CD4-positive, alpha-beta T cell (primary cell): ENCODE results near the gene FOSL1. TPM values are rescaled to one million over a fixed set of nuclear protein-coding genes. Genes with fewer than 3 reads are reported as not detected.
A peak's percentile ranks its signal among the peaks of the same experiment; 100 is the strongest.

Experiments
- ATAC-seq: fragments of 200-7000 bp; cut with Tn5 transposase; one replicate; pipeline ENCODE4 v1.10.0; 2022; ENCODE audit warnings: mild to moderate bottlenecking; ENCODE audit not compliant: poor library complexity
- CTCF ChIA-PET: fragments of 350-600 bp; sonication (Branson Sonifier 250); formaldehyde crosslinking; loops from one replicate; lab custom pipeline; 2021; ENCODE audit warnings: antibody characterized with exemption, inconsistent platforms; lab: Charles Lee
- POLR2A ChIA-PET: fragments of 350-600 bp; sonication (Branson Sonifier 250); formaldehyde crosslinking; loops from one replicate; lab custom pipeline; 2021; ENCODE audit warnings: antibody characterized with exemption, inconsistent platforms; lab: Charles Lee
- DNase-seq, 14 experiments: peaks; one replicate each; pipeline ENCODE4 v3.0.0-alpha.2; 2013 to 2020; ENCODE audit warnings: mixed read lengths in 2 of 14
- H3K27ac ChIP-seq, 2 donors: one replicate each; pipeline versions ENCODE4 v1.5.1 to v1.7.0; 2013; ENCODE audit warnings: low read length in 2 of 2, low read depth in 1 of 2, mild to moderate bottlenecking in 1 of 2
- H3K27me3 ChIP-seq, 2 experiments: 1 replicate in 1 of 2; 2 replicates in 1 of 2; pipeline versions ENCODE4 v1.6.1 to v1.7.0; 2013; ENCODE audit warnings: low read length in 2 of 2, control low read depth in 1 of 2, mild to moderate bottlenecking in 1 of 2, moderate library complexity in 1 of 2; ENCODE audit not compliant: insufficient read depth in 2 of 2, control insufficient read depth in 1 of 2
- H3K36me3 ChIP-seq: one replicate; pipeline ENCODE4 v1.6.1; 2013; ENCODE audit warnings: low read length, control low read depth; ENCODE audit not compliant: insufficient read depth
- H3K4me1 ChIP-seq: one replicate; pipeline ENCODE4 v1.6.1; 2013; ENCODE audit warnings: low read length, control low read depth; ENCODE audit not compliant: insufficient read depth
- H3K4me3 ChIP-seq: one replicate; pipeline ENCODE4 v1.5.1; 2013; ENCODE audit warnings: mild to moderate bottlenecking, low read length, moderate library complexity
- H3K9me3 ChIP-seq, 2 experiments: 1 replicate in 1 of 2; 2 replicates in 1 of 2; pipeline versions ENCODE4 v1.6.1 to v1.7.0; 2013; ENCODE audit warnings: low read length in 2 of 2, mild to moderate bottlenecking in 2 of 2, control low read depth in 1 of 2, moderate library complexity in 1 of 2; ENCODE audit not compliant: control insufficient read depth in 1 of 2, insufficient read depth in 1 of 2
- H3K27ac Mint-ChIP-seq: one replicate; pipeline ENCODE4 v1.8.0; 2020; ENCODE audit warnings: mixed read lengths
- H3K27me3 Mint-ChIP-seq: one replicate; pipeline ENCODE4 v1.8.0; 2021; ENCODE audit warnings: mixed read lengths
- H3K36me3 Mint-ChIP-seq: one replicate; pipeline ENCODE4 v1.8.0; 2021; ENCODE audit warnings: low read depth, mixed read lengths
- H3K4me1 Mint-ChIP-seq: one replicate; pipeline ENCODE4 v1.8.0; 2021; ENCODE audit warnings: low read depth, mixed read lengths
- H3K4me3 Mint-ChIP-seq: one replicate; pipeline ENCODE4 v1.8.0; 2020; ENCODE audit warnings: mild to moderate bottlenecking, mixed read lengths
- H3K9me3 Mint-ChIP-seq: one replicate; pipeline ENCODE4 v1.8.0; 2020; ENCODE audit warnings: mixed read lengths
- intact Hi-C, 2 experiments: fragments of 100-400 bp; cut with DNase I in 1 of 2; cut with micrococcal nuclease in 1 of 2; formaldehyde crosslinking; loops; one replicate each; pipeline versions ENCODE4 v1.15.1 to v1.9.0; 2023 to 2025; cut with DNase I, micrococcal nuclease
- total RNA-seq, 174 experiments: library from RNA in 2 of 174; stranded (reverse) in 2 of 174; gene quantifications; one replicate each; pipeline ENCODE4 v1.2.3 and lab custom pipeline; 2021 to 2026
- TF ChIP-seq, protein P1 (sequence below): fragments of 200-600 bp; IDR thresholded peaks from one replicate; pipeline ENCODE4 v1.8.0; 2022; ENCODE audit warnings: antibody characterized with exemption, mild to moderate bottlenecking

FOSL1 gene
- total RNA-seq, 2 experiments from 2014 or later = 1.8 to 2.2 TPM

DNA sequence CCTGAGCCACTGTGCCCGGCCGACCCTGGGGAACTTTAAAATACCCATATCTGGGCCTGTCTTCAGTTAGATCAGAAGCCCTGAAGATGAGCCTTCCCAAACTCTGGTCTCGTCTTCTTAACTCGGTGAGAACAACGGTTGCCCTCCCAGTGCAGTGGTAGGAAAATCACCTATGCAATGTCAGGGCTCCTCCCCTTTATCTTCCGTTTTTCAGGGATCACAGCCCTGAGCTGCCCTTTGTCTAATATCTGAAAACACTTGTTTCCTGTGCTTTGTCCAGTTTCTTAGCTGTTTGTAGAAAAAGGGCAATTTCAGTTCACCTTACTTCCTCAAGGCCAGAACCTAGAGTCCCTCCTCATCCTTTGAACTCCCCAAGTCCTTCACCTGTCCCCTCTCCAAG lies 28.5 kb upstream of the FOSL1 start:
- DNase-seq (peak in 1 of 14 experiments; percentile 32), ATAC-seq (no peak)
- H3K36me3 ChIP-seq = peaks cover 3% of the 10 kb centered on the region
- H3K27me3 ChIP-seq = no peaks in the 10 kb centered on the region
- POLR2A ChIA-PET = interaction anchor here (1.1 to 3.2 kb wide), 9 partner anchors 10 to 74 kb away, joined by 3 to 35 read pairs (median 6); partner anchors contain the start of genes BANF1, C11orf68, CCDC85B and CFL1
- Mint-ChIP-seq H3K9me3 (no peaks in the 10 kb centered on the region), H3K27ac (peak overlapping the region; percentile 95), H3K27me3 (no peaks in the 10 kb centered on the region), H3K36me3 (no peaks in the 10 kb centered on the region), H3K4me1 (peaks cover 24% of the 10 kb centered on the region), H3K4me3 (peak overlapping the region; percentile 77)
- peak overlapping the region; percentile 78 to 81 for H3K27ac ChIP-seq
- intact Hi-C loops = loop anchor here in 1 of 2 experiments (1.0 to 2.0 kb wide), 3 partner anchors 9 to 40 kb away; partner anchors contain the start of genes C11orf68, DRAP1, FIBP and SART1
- TF ChIP-seq, protein P1, sequence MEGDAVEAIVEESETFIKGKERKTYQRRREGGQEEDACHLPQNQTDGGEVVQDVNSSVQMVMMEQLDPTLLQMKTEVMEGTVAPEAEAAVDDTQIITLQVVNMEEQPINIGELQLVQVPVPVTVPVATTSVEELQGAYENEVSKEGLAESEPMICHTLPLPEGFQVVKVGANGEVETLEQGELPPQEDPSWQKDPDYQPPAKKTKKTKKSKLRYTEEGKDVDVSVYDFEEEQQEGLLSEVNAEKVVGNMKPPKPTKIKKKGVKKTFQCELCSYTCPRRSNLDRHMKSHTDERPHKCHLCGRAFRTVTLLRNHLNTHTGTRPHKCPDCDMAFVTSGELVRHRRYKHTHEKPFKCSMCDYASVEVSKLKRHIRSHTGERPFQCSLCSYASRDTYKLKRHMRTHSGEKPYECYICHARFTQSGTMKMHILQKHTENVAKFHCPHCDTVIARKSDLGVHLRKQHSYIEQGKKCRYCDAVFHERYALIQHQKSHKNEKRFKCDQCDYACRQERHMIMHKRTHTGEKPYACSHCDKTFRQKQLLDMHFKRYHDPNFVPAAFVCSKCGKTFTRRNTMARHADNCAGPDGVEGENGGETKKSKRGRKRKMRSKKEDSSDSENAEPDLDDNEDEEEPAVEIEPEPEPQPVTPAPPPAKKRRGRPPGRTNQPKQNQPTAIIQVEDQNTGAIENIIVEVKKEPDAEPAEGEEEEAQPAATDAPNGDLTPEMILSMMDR = no peak
- H3K4me1 ChIP-seq = peaks cover 26% of the 10 kb centered on the region
- CTCF ChIA-PET = interaction anchor here (1.1 to 1.6 kb wide), 5 partner anchors 38 to 94 kb away, joined by 3 to 7 read pairs (median 5); partner anchors contain the start of genes CCDC85B, FIBP and MUS81
- H3K4me3 ChIP-seq = peak overlapping the region; percentile 39
- H3K9me3 ChIP-seq = no peaks in the 10 kb centered on the region

DNA sequence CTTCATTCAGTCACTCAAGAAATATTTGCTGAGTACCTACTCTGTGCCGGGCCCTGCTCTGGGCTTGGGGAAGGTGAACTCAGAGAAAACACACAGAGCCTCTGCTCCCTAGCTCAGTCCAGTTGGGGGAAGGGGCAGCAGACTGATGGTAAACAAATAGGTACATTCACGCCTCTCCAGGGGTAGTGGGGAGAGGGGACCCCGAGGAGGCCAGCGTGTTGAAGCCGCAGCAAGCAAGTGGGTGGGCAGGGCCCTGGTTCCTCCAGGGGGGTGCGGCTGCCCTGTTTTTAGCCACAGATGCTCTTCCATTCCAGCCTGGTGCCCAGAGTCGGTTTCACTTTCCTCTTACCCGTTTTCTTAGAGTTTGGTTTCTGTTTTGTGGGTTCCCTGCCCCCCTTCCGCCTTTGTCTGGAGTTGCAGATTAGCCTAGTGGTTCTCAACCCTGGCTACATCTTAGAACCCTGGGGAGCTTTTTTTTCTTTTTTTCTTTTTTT lies 27.8 kb upstream of the FOSL1 start:
- Mint-ChIP-seq H3K4me3 (peak overlapping the region; percentile 77), H3K9me3 (no peaks in the 10 kb centered on the region), H3K27ac (peak overlapping the region; percentile 95), H3K27me3 (no peaks in the 10 kb centered on the region), H3K36me3 (peaks cover 7% of the 10 kb centered on the region), H3K4me1 (peaks cover 30% of the 10 kb centered on the region)
- peak overlapping the region; percentile 78 to 81 for H3K27ac ChIP-seq
- peaks cover 26% of the 10 kb centered on the region for H3K4me1 ChIP-seq
- TF ChIP-seq, protein P1 = no peak
- POLR2A ChIA-PET = interaction anchor here (0.8 to 3.2 kb wide), 12 partner anchors 8 to 216 kb away, joined by 3 to 35 read pairs (median 5); partner anchors contain the start of genes BANF1, C11orf68, CCDC85B and CFL1
- intact Hi-C loops = loop anchor here in 1 of 2 experiments (1.0 to 2.0 kb wide), 3 partner anchors 9 to 40 kb away; partner anchors contain the start of genes C11orf68, DRAP1, FIBP and SART1
- ATAC-seq (peak; percentile 96), DNase-seq (peak; percentile 59 to 93 (median 76))
- H3K27me3 ChIP-seq = no peaks in the 10 kb centered on the region
- H3K9me3 ChIP-seq = no peaks in the 10 kb centered on the region
- CTCF ChIA-PET = interaction anchor here (1.0 to 1.6 kb wide), 6 partner anchors 37 to 94 kb away, joined by 3 to 7 read pairs (median 4); partner anchors contain the start of genes CCDC85B, FIBP and MUS81
- peaks cover 8% of the 10 kb centered on the region for H3K36me3 ChIP-seq
- peak overlapping the region; percentile 39 for H3K4me3 ChIP-seq

DNA sequence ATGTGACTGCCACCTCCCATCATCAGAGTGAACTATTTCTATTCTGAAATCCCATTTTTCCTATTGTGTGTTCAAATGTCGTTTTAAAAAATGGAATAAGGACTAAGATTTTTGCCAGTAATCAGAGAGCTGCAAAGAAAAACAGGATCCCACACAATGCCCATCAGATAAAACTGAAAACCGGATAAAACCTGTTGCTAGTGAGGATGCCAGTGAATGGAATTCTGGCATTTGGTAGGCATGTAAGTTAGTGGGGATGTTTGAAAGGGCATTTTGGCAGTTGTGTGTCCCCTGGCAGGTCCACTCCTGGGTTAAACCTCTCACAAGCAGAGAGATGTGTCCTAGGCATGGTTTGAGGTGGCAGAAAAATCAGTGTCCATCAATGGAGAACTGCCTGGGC lies 25.2 kb upstream of the FOSL1 start:
- peak overlapping the region; percentile 2 for H3K4me3 Mint-ChIP-seq
- ChIA-PET CTCF (interaction anchor here (0.9 kb wide), 1 partner anchor 145 kb away, joined by 3 read pairs; no protein-coding TSS in a partner anchor), POLR2A (interaction anchor here (0.8 to 1.1 kb wide), 2 partner anchors 35 to 41 kb away, joined by 3 read pairs; partner anchors contain the start of gene CCDC85B)
- DNase-seq = no peak
- H3K27me3 ChIP-seq = no peaks in the 10 kb centered on the region
- H3K4me1 Mint-ChIP-seq = peaks cover 40% of the 10 kb centered on the region
- H3K4me3 ChIP-seq = no peak overlapping the region
- H3K27ac Mint-ChIP-seq = peak overlapping the region; percentile 61
- no peak for ATAC-seq
- intact Hi-C loops = no loop called here
- peaks cover 42% of the 10 kb centered on the region for H3K4me1 ChIP-seq
- peaks cover 22% of the 10 kb centered on the region for H3K36me3 Mint-ChIP-seq
- TF ChIP-seq, protein P1 = no peak
- H3K27me3 Mint-ChIP-seq = no peaks in the 10 kb centered on the region
- no peak overlapping the region for H3K27ac ChIP-seq
- peaks cover 28% of the 10 kb centered on the region for H3K36me3 ChIP-seq
- no peaks in the 10 kb centered on the region for H3K9me3 Mint-ChIP-seq
- H3K9me3 ChIP-seq = no peaks in the 10 kb centered on the region
